Endodermal cell (in vitro differentiated cells): ENCODE data around the gene ENPP1. TPM values are rescaled to one million over a fixed set of nuclear protein-coding genes. Genes with fewer than 3 reads are reported as not detected.
A peak's percentile ranks its signal among the peaks of the same experiment; 100 is the strongest.

Experiments used
- DNase-seq: peaks from one replicate; pipeline ENCODE4 v3.0.0-alpha.2; 2017
- H3K27ac ChIP-seq: 2 replicates; pipeline ENCODE4 v1.5.1; 2013; ENCODE audit warnings: mild to moderate bottlenecking, low read depth, low read length, moderate library complexity
- H3K27me3 ChIP-seq: 2 replicates; pipeline ENCODE4 v1.6.1; 2013; ENCODE audit warnings: mild to moderate bottlenecking, low read length, moderate library complexity; ENCODE audit not compliant: insufficient read depth, control insufficient read depth, poor library complexity, severe bottlenecking
- H3K36me3 ChIP-seq: 2 replicates; pipeline ENCODE4 v1.7.0; 2013; ENCODE audit warnings: mild to moderate bottlenecking, low read length, moderate library complexity; ENCODE audit not compliant: control insufficient read depth, insufficient read depth
- H3K4me1 ChIP-seq: one replicate; pipeline ENCODE4 v1.7.0; 2013; ENCODE audit warnings: low read length; ENCODE audit not compliant: control insufficient read depth, insufficient read depth
- H3K4me3 ChIP-seq: 2 replicates; pipeline ENCODE4 v1.5.1; 2013; ENCODE audit warnings: mild to moderate bottlenecking, low read length, moderate library complexity
- H3K9ac ChIP-seq: 2 replicates; pipeline ENCODE4 v1.6.1; 2013; ENCODE audit warnings: mild to moderate bottlenecking, low read length, moderate library complexity; ENCODE audit not compliant: poor library complexity, severe bottlenecking; ENCODE audit errors: extremely low read depth
- H3K9me3 ChIP-seq: 2 replicates; pipeline ENCODE4 v1.6.1; 2013; ENCODE audit warnings: mild to moderate bottlenecking, low read length, moderate library complexity; ENCODE audit not compliant: control insufficient read depth
- H3K27ac Mint-ChIP-seq: 2 replicates; pipeline ENCODE4 v1.8.0; 2020; ENCODE audit warnings: mixed read lengths
- H3K27me3 Mint-ChIP-seq: 2 replicates; pipeline ENCODE4 v1.8.0; 2021; ENCODE audit warnings: mild to moderate bottlenecking, mixed read lengths; ENCODE audit not compliant: insufficient read depth
- H3K36me3 Mint-ChIP-seq: 2 replicates; pipeline ENCODE4 v1.8.0; 2020; ENCODE audit warnings: low read depth, mixed read lengths
- H3K4me1 Mint-ChIP-seq: 2 replicates; pipeline ENCODE4 v1.8.0; 2020; ENCODE audit warnings: mixed read lengths
- H3K4me3 Mint-ChIP-seq: 2 replicates; pipeline ENCODE4 v1.8.0; 2020; ENCODE audit warnings: mild to moderate bottlenecking, moderate library complexity, mixed read lengths
- H3K9me3 Mint-ChIP-seq: 2 replicates; pipeline ENCODE4 v1.8.0; 2020; ENCODE audit warnings: mild to moderate bottlenecking, mixed read lengths
- CTCF ChIP-seq: fragments of 200-600 bp; sonication (generic); conservative IDR thresholded peaks from 2 replicates; pipeline ENCODE4 v1.5.0; 2021; ENCODE audit warnings: antibody characterized with exemption, mild to moderate bottlenecking
- WGBS, 2 experiments: methylation state at CpG; one replicate each; pipeline versions ENCODE4 v1.1.5 to v1.1.7; 2013; ENCODE audit warnings: missing lambda C conversion rate in 2 of 2, mixed read lengths in 1 of 2; ENCODE audit not compliant: insufficient coverage in 1 of 2, insufficient read length in 1 of 2; 5-methylcytosine and 5-hydroxymethylcytosine counted together
- total RNA-seq, 2 donors: library from RNA; stranded (reverse); fragmentation: NEBNext Ultra II Directional in 1 of 2; extraction: Animal tissue kit (Norgen Biotek cat#: 25700) in 1 of 2; gene quantifications; 2 replicates in 1 of 2; 3 replicates in 1 of 2; pipeline ENCODE4 v1.2.1, GENCODE V29; 2021

Gene ENPP1
- total RNA-seq, 2 donors from 2014 or later, result 11.6 to 16.1 TPM

GRCh38 chr6:131789219-131789618 is 18.6 kb upstream of the ENPP1 start:
- Histone ChIP-seq H3K9ac (no peak overlapping the region), H3K4me3 (no peak overlapping the region), H3K27ac (no peak overlapping the region), H3K9me3 (no peaks in the 10 kb centered on the region), H3K4me1 (no peaks in the 10 kb centered on the region), H3K36me3 (no peaks in the 10 kb centered on the region), H3K27me3 (no peaks in the 10 kb centered on the region)
- Mint-ChIP-seq H3K4me1 (no peaks in the 10 kb centered on the region), H3K27ac (no peak overlapping the region), H3K4me3 (no peak overlapping the region), H3K9me3 (no peaks in the 10 kb centered on the region), H3K36me3 (no peaks in the 10 kb centered on the region), H3K27me3 (no peaks in the 10 kb centered on the region)
- TF ChIP-seq CTCF, result no peak
- WGBS, 2 experiments, result 85% methylated on average over 1 of the region's 1 CpG; no CpG with 5 or more reads in 1 of the 2 experiments
- no peak for DNase-seq

- Mint-ChIP-seq H3K4me1 (no peaks in the 10 kb centered on the region), H3K27me3 (no peaks in the 10 kb centered on the region), H3K27ac (no peak overlapping the region), H3K36me3 (no peaks in the 10 kb centered on the region), H3K9me3 (no peaks in the 10 kb centered on the region), H3K4me3 (no peak overlapping the region)
- H3K27ac ChIP-seq, result no peak overlapping the region
- TF ChIP-seq CTCF, result no peak
- H3K9ac ChIP-seq, result no peak overlapping the region
- H3K4me1 ChIP-seq, result no peaks in the 10 kb centered on the region
- 94 to 95% methylated on average over 4 to 5 of the region's 5 CpGs for WGBS, 2 experiments
- no peak overlapping the region for H3K4me3 ChIP-seq
- no peak for DNase-seq
- H3K27me3 ChIP-seq, result no peaks in the 10 kb centered on the region
- H3K36me3 ChIP-seq, result no peaks in the 10 kb centered on the region
- no peaks in the 10 kb centered on the region for H3K9me3 ChIP-seq
Observed at GRCh38 chr6:131791476-131791875, 16.3 kb upstream of the ENPP1 start.

- no peak overlapping the region for H3K27ac ChIP-seq
- H3K9me3 Mint-ChIP-seq, result no peaks in the 10 kb centered on the region
- peak; percentile 62 for TF ChIP-seq CTCF
Observed at GRCh38 chr6:131792091-131792496, 15.7 kb upstream of the ENPP1 start.

More at GRCh38 chr6:131792091-131792496, 15.7 kb upstream of the ENPP1 start:
- Mint-ChIP-seq H3K4me1 (no peaks in the 10 kb centered on the region), H3K36me3 (no peaks in the 10 kb centered on the region), H3K27me3 (no peaks in the 10 kb centered on the region), H3K4me3 (no peak overlapping the region), H3K27ac (no peak overlapping the region)
- Histone ChIP-seq H3K27me3 (no peaks in the 10 kb centered on the region), H3K4me1 (no peaks in the 10 kb centered on the region), H3K4me3 (no peak overlapping the region), H3K9ac (no peak overlapping the region), H3K36me3 (no peaks in the 10 kb centered on the region), H3K9me3 (no peaks in the 10 kb centered on the region)
- DNase-seq, result peak; percentile 67
- 89 to 98% methylated on average over 5 to 6 of the region's 6 CpGs for WGBS, 2 experiments
